SU-DHL-6 (cell line): Measurements from ENCODE around the gene PPARA.
"Not testable (repeated sequence)": the region's sequence is repeated elsewhere in the genome, so short reads cannot be mapped to it uniquely, and the experiment has no call there.

Source experiments
- EZH2phosphoT487 ChIP-seq: fragments of 200-600 bp; sonication (generic), shearing (Covaris generic); conservative IDR thresholded peaks from 2 replicates; pipeline ENCODE4 v1.6.1; 2018; ENCODE audit warnings: mild to moderate bottlenecking, antibody characterized with exemption, low read length, moderate library complexity, mixed read lengths
- TF ChIP-seq, protein P1 (sequence below): fragments of 200-600 bp; sonication (generic); IDR thresholded peaks from one replicate; pipeline ENCODE4 v1.5.1; 2017; ENCODE audit warnings: antibody characterized with exemption, mild to moderate bottlenecking, low read length, moderate library complexity; ENCODE audit not compliant: insufficient read depth, poor library complexity, severe bottlenecking

DNA sequence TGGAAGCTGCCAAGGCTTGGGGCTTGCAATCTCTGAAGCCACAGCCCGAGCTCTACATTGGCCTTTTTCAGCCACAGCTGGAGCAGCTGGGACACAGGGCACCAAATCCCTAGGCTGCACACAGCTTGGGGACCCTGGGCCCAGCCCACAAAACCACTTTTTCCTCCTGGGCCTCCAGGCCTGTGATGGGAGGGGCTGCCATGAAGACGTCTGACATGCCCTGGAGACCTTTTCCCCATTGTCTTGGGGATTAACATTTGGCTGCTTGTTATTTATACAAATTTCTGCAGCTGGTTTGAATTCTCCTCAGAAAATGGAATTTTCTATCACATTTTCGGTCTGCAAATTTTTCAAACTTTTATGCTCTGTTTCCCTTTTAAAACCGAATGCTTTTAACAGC lies 115.3 kb downstream of the PPARA start:
- TF ChIP-seq, protein P1, sequence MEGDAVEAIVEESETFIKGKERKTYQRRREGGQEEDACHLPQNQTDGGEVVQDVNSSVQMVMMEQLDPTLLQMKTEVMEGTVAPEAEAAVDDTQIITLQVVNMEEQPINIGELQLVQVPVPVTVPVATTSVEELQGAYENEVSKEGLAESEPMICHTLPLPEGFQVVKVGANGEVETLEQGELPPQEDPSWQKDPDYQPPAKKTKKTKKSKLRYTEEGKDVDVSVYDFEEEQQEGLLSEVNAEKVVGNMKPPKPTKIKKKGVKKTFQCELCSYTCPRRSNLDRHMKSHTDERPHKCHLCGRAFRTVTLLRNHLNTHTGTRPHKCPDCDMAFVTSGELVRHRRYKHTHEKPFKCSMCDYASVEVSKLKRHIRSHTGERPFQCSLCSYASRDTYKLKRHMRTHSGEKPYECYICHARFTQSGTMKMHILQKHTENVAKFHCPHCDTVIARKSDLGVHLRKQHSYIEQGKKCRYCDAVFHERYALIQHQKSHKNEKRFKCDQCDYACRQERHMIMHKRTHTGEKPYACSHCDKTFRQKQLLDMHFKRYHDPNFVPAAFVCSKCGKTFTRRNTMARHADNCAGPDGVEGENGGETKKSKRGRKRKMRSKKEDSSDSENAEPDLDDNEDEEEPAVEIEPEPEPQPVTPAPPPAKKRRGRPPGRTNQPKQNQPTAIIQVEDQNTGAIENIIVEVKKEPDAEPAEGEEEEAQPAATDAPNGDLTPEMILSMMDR = not testable (repeated sequence)
- not testable (repeated sequence) for TF ChIP-seq EZH2phosphoT487
